K562 (cell line): ENCODE data around the gene CSKMT. TPM values are rescaled to one million over a fixed set of nuclear protein-coding genes. Genes with fewer than 3 reads are reported as not detected.

Source experiments
- ATAC-seq: fragments of 200-7000 bp; cut with Tn5 transposase; 3 replicates; pipeline ENCODE4 v1.9.1; 2020; ENCODE audit warnings: moderate library complexity
- BruUV-seq: library from RNA; stranded (reverse); fragments of 400-500 nt; replicated peaks from 2 replicates; lab custom pipeline; 2021; lab: Mats Ljungman, UMichigan
- CTCF ChIA-PET: fragments of 300-600 bp; formaldehyde crosslinking; extraction: SDS; loops from one replicate; lab custom pipeline; 2021; ENCODE audit warnings: low intra/inter-chr PET ratio; lab: Yijun Ruan, JAX
- POLR2A ChIA-PET: fragments of 300-600, 350-650 bp; sonication (Branson Sonifier 250); formaldehyde crosslinking; extraction: SDS; loops from one replicate; lab custom pipeline; 2021; ENCODE audit warnings: antibody characterized with exemption, inconsistent platforms; lab: Yijun Ruan, JAX
- DNase-seq, 4 experiments: peaks; one replicate each; pipeline versions ENCODE4 v3.0.0 to v3.0.0-alpha.2; 2011 to 2018; ENCODE audit warnings: low spot score in 3 of 4, mixed read lengths in 3 of 4; ENCODE audit errors: extremely low read depth in 1 of 4
- FAIRE-seq: peaks from 2 replicates; lab custom pipeline; 2011; peaks lifted over from hg19 to GRCh38; lab: Jason Lieb, UNC
- H2AFZ ChIP-seq: 2 replicates; pipeline ENCODE4 v1.6.0; 2011; ENCODE audit warnings: low read depth, low read length, control low read depth, inconsistent platforms
- H3K27ac ChIP-seq: fragments of 200-600 bp; 3 replicates; pipeline ENCODE4 v1.8.0; 2011; ENCODE audit warnings: low read depth, mild to moderate bottlenecking, control low read depth, inconsistent platforms, low read length, moderate library complexity, mixed read lengths; ENCODE audit errors: extremely low read depth
- H3K27me3 ChIP-seq, 2 experiments: fragments of 300-600 bp in 1 of 2; 2 replicates in 1 of 2; 3 replicates in 1 of 2; pipeline versions ENCODE4 v1.6.0 to v1.8.0; 2011; ENCODE audit warnings: inconsistent platforms in 2 of 2, low read length in 2 of 2, mild to moderate bottlenecking in 1 of 2, mixed read lengths in 1 of 2, moderate library complexity in 1 of 2; ENCODE audit not compliant: control insufficient read depth in 2 of 2, insufficient read depth in 2 of 2
- H3K36me3 ChIP-seq: fragments of 300-600 bp; 3 replicates; pipeline ENCODE4 v1.8.0; 2011; ENCODE audit warnings: mild to moderate bottlenecking, low read length, inconsistent platforms; ENCODE audit not compliant: control insufficient read depth, insufficient read depth
- H3K4me1 ChIP-seq, 2 experiments: fragments of 200-600 bp in 1 of 2; replicated peaks in 1 of 2; 2 replicates in 1 of 2; 3 replicates in 1 of 2; pipeline versions ENCODE4 v1.5.1 to v1.8.0; 2011; ENCODE audit warnings: inconsistent platforms in 2 of 2, low read length in 2 of 2, mild to moderate bottlenecking in 1 of 2, mixed read lengths in 1 of 2, moderate library complexity in 1 of 2; ENCODE audit not compliant: control insufficient read depth in 2 of 2, insufficient read depth in 2 of 2
- H3K4me2 ChIP-seq: 2 replicates; pipeline ENCODE4 v1.6.1; 2011; ENCODE audit warnings: low read length, control low read depth, inconsistent platforms, mixed read lengths; ENCODE audit not compliant: insufficient read depth
- H3K4me3 ChIP-seq: fragments of 200-600 bp; sonication (generic), shearing (Covaris generic); 2 replicates; pipeline ENCODE4 v1.5.1; 2016; ENCODE audit warnings: control low read depth, inconsistent platforms
- H3K79me2 ChIP-seq: fragments of 200-600 bp; 3 replicates; pipeline ENCODE4 v1.8.0; 2011; ENCODE audit warnings: low read length, inconsistent platforms; ENCODE audit not compliant: control insufficient read depth, insufficient read depth
- H3K9ac ChIP-seq, 2 experiments: 2 replicates each; pipeline versions ENCODE4 v1.6.0 to v1.6.1; 2011; ENCODE audit warnings: low read depth in 2 of 2, low read length in 2 of 2, control low read depth in 1 of 2, inconsistent platforms in 1 of 2, mild to moderate bottlenecking in 1 of 2, mixed read lengths in 1 of 2; ENCODE audit not compliant: insufficient read depth in 1 of 2
- H3K9me1 ChIP-seq: one replicate; pipeline ENCODE4 v1.6.0; 2011; ENCODE audit warnings: inconsistent platforms, mild to moderate bottlenecking, low read length, moderate library complexity; ENCODE audit not compliant: control insufficient read depth, insufficient read depth
- H3K9me3 ChIP-seq: replicated peaks from 2 replicates; pipeline ENCODE4 v1.5.1; 2011; ENCODE audit warnings: low read depth, low read length, inconsistent platforms; ENCODE audit not compliant: control insufficient read depth, insufficient read depth
- H4K20me1 ChIP-seq: replicated peaks from 2 replicates; pipeline ENCODE4 v1.6.1; 2011; ENCODE audit warnings: low read length, inconsistent platforms, mixed read lengths; ENCODE audit not compliant: control insufficient read depth, insufficient read depth
- ARID2 ChIP-seq: fragments of 450-650 bp; IDR thresholded peaks from 2 replicates; pipeline ENCODE4 v1.6.1; 2017; ENCODE audit warnings: antibody characterized with exemption, mild to moderate bottlenecking
- FOS ChIP-seq: IDR thresholded peaks from 3 replicates; pipeline ENCODE4 v1.6.1; 2011; ENCODE audit not compliant: insufficient read length; ENCODE audit errors: extremely low read depth
- JUND ChIP-seq, 2 experiments: IDR thresholded peaks; 2 replicates in 1 of 2; 3 replicates in 1 of 2; pipeline ENCODE4 v1.6.1; 2011; ENCODE audit warnings: borderline replicate concordance in 2 of 2, low read depth in 2 of 2, low read length in 2 of 2, improper control_type of control experiment in 1 of 2, missing biosample characterization in 1 of 2, missing genetic modification characterization in 1 of 2, missing genetic modification reagents in 1 of 2
- NFE2 ChIP-seq: IDR thresholded peaks from 2 replicates; pipeline ENCODE4 v1.6.1; 2014; ENCODE audit warnings: antibody characterized with exemption, low read depth
- NR2C2 ChIP-seq, 2 experiments: fragments of 200-800 bp in 1 of 2; sonication (Bioruptor generic) in 1 of 2; sonication (generic) in 1 of 2; formaldehyde crosslinking in 1 of 2; IDR thresholded peaks; 2 replicates each; pipeline versions ENCODE4 v1.6.1 to v1.8.0; 2016 to 2022; ENCODE audit warnings: mild to moderate bottlenecking in 1 of 2, missing compliant biosample characterization in 1 of 2, missing genetic modification characterization in 1 of 2, missing genetic modification reagents in 1 of 2
- RAD21 ChIP-seq, 2 experiments: fragments of 250-450 bp in 1 of 2; fragments of 450-650 bp in 1 of 2; sonication (Bioruptor Pico) in 1 of 2; formaldehyde crosslinking in 1 of 2; IDR thresholded peaks in 1 of 2; conservative IDR thresholded peaks in 1 of 2; 2 replicates each; pipeline versions ENCODE4 v1.4.0 to v1.8.0; 2020 to 2022; ENCODE audit warnings: mild to moderate bottlenecking in 2 of 2, moderate library complexity in 1 of 2
- RBM14 ChIP-seq: fragments of 200-400 bp; formaldehyde crosslinking; IDR thresholded peaks from 2 replicates; pipeline ENCODE4 v1.6.1; 2018; ENCODE audit warnings: low read depth, mild to moderate bottlenecking, low read length, moderate library complexity, borderline replicate concordance; ENCODE audit not compliant: insufficient read depth
- RCOR1 ChIP-seq, 2 experiments: IDR thresholded peaks; 2 replicates each; pipeline ENCODE4 v1.6.1; 2012; ENCODE audit warnings: low read depth in 2 of 2, low read length in 2 of 2, borderline replicate concordance in 1 of 2, improper control_type of control experiment in 1 of 2
- TGIF2 ChIP-seq: sonication (generic); formaldehyde crosslinking; IDR thresholded peaks from 2 replicates; pipeline ENCODE4 v1.8.1; 2022; ENCODE audit warnings: mild to moderate bottlenecking, missing genetic modification reagents, moderate library complexity
- ZNF12 ChIP-seq: sonication (generic); formaldehyde crosslinking; IDR thresholded peaks from 2 replicates; pipeline ENCODE4 v1.4.0; 2020; ENCODE audit warnings: mild to moderate bottlenecking, missing genetic modification reagents
- WGBS: fragments of 100-300 bp; shearing (Covaris generic); methylation state at CpG from one replicate; pipeline ENCODE4 v1.1.6; 2016; ENCODE audit warnings: low coverage, mixed read lengths; ENCODE audit not compliant: insufficient coverage; ENCODE audit errors: missing lambda C conversion rate; 5-methylcytosine and 5-hydroxymethylcytosine counted together
- in situ Hi-C: fragments of 300-500 bp; cut with MboI; formaldehyde crosslinking; loops from 4 replicates; pipeline ENCODE4 v1.15.0; 2018; ENCODE audit warnings: inconsistent platforms, mixed read lengths
- intact Hi-C: fragments of 100-400 bp; cut with micrococcal nuclease; formaldehyde crosslinking; loops from 2 replicates; pipeline ENCODE4 v1.14.2; 2022
- polyA plus RNA-seq, 8 experiments: library from polyadenylated mRNA; depleted of rRNA in 4 of 8; stranded (reverse) in 5 of 8; unstranded in 3 of 8; fragments of >200 nt; fragmentation: Nextera tagmentation in 2 of 8; fragmentation: Illumina TruSeq in 1 of 8; extraction: Ambion mirVana in 2 of 8; extraction: Trizol in 1 of 8; gene quantifications; 2 replicates each; pipeline versions ENCODE4 v1.2.1 to v1.2.3, GENCODE V29; 2011 to 2014; ENCODE audit warnings: inconsistent platforms in 1 of 8, missing spikeins in 1 of 8
- total RNA-seq, 7 experiments: library from RNA; depleted of rRNA in 6 of 7; stranded (reverse); fragments of >200 nt in 6 of 7; fragmentation: Illumina TruSeq in 2 of 7; extraction: Trizol in 2 of 7; gene quantifications; 2 replicates each; pipeline versions ENCODE4 v1.2.1 to v1.2.3, GENCODE V29; 2011 to 2021; ENCODE audit warnings: low replicate concordance in 1 of 7
- TF ChIP-seq, protein P1 (sequence below): fragments of 450-650 bp; IDR thresholded peaks from 2 replicates; pipeline ENCODE4 v1.6.1; 2014; ENCODE audit warnings: low read depth, mild to moderate bottlenecking, moderate library complexity, borderline replicate concordance
- TF ChIP-seq, protein P2 (sequence below): sonication (generic); formaldehyde crosslinking; IDR thresholded peaks from 2 replicates; pipeline ENCODE4 v1.5.0; 2020; ENCODE audit warnings: missing genetic modification reagents
- TF ChIP-seq, protein P3 (sequence below): fragments of 450-650 bp; IDR thresholded peaks from 2 replicates; pipeline ENCODE4 v1.6.1; 2016; ENCODE audit warnings: borderline replicate concordance
- TF ChIP-seq, protein P4 (sequence below), 2 experiments: fragments of 450-650 bp in 1 of 2; sonication (generic) in 1 of 2; formaldehyde crosslinking in 1 of 2; IDR thresholded peaks in 1 of 2; conservative IDR thresholded peaks in 1 of 2; 2 replicates each; pipeline versions ENCODE4 v1.6.1 to v1.8.1; 2016 to 2023; ENCODE audit warnings: mild to moderate bottlenecking in 2 of 2, moderate library complexity in 2 of 2, inconsistent platforms in 1 of 2, missing genetic modification reagents in 1 of 2

CSKMT gene
- total and polyA plus RNA-seq, 9 of the 15 experiments (the other 6 are each of a cell fraction or from before 2014, with no cell fraction given) = 10.3 to 108 (median 27.2) TPM

DNA sequence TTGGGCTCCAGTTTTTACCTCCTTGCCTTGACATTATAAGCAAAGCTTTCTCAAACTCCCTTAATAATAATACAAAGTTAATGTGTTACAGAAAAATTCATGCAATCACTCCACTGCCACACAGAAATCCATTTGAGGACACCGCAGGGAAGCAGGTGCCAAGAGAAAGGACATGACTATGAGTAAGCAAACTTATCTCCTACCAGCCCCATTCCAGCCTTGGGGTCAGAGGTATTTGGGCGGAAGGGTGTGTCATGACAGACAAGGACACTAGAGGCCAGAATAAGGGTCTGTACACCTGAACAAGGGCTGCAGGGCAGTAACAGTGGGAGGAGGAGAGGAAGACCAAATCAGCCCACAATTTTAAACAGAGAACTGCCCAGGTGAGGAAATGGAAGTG lies 48.2 kb downstream of the CSKMT start:
- Histone ChIP-seq H3K27ac (peak overlapping the region; percentile 39), H3K36me3 (peaks cover 95% of the 10 kb centered on the region), H3K4me3 (no peak overlapping the region), H3K9me3 (no peaks in the 10 kb centered on the region), H3K9ac (peak overlapping the region in 1 of 2 experiments; percentile 0; a peak in 1 of 4 replicates), H3K4me2 (no peak overlapping the region), H3K27me3 (no peaks in the 10 kb centered on the region), H2AFZ (no peak overlapping the region), H3K4me1 (peaks cover 14 to 20% of the 10 kb centered on the region in 2 experiments; a peak in 4 of 5 replicates), H3K79me2 (peaks cover 23% of the 10 kb centered on the region; the same call in 2 of the 3 replicates), H3K9me1 (no peaks in the 10 kb centered on the region), H4K20me1 (peaks cover 4% of the 10 kb centered on the region; the same call in 1 of the 2 replicates)
- FAIRE-seq = peak; percentile 89
- in situ Hi-C loops = no loop called here
- 36% methylated on average over 2 of the region's 2 CpGs for WGBS
- ChIA-PET POLR2A (interaction anchor here (0.6 to 1.8 kb wide), 5 partner anchors 10 to 128 kb away, joined by 3 to 6 read pairs (median 3); partner anchors contain the start of genes C11orf98 and CSKMT), CTCF (no interaction called here)
- intact Hi-C loops = no loop called here
- peak; percentile 44 to 67 (median 57) for DNase-seq
- BruUV-seq = no TSS peak
- peak; percentile 78 for ATAC-seq
- TF ChIP-seq, protein P1, sequence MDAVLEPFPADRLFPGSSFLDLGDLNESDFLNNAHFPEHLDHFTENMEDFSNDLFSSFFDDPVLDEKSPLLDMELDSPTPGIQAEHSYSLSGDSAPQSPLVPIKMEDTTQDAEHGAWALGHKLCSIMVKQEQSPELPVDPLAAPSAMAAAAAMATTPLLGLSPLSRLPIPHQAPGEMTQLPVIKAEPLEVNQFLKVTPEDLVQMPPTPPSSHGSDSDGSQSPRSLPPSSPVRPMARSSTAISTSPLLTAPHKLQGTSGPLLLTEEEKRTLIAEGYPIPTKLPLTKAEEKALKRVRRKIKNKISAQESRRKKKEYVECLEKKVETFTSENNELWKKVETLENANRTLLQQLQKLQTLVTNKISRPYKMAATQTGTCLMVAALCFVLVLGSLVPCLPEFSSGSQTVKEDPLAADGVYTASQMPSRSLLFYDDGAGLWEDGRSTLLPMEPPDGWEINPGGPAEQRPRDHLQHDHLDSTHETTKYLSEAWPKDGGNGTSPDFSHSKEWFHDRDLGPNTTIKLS = no peak
- TF ChIP-seq RBM14 (no peak), ARID2 (no peak), JUND (IDR thresholded peaks at IDR 0.05; ENCODE audit: borderline replicate concordance, low read depth, low read length) (0 out of 2 replicates have a peak, but pooled peaks have one; percentile 44), JUND (tag; IDR thresholded peaks at IDR 0.05; ENCODE audit: borderline replicate concordance, low read depth, low read length) (no peak), ZNF12 (CRISPR knock-in tag) (no peak), TGIF2 (CRISPR knock-in tag) (no peak), RCOR1 (IDR thresholded peaks at IDR 0.05; ENCODE audit: borderline replicate concordance in 1 of 2, low read depth in 2 of 2, low read length in 2 of 2) (peak in 1 of 2 experiments; percentile 14; a peak in 1 of 4 replicates), FOS (no peak), NR2C2 (CRISPR knock-in tag; IDR thresholded peaks at IDR 0.05) (no peak), NR2C2 (tag; IDR thresholded peaks at IDR 0.05) (peak; percentile 75), NFE2 (peak; percentile 66), RAD21 (CRISPR knock-in tag; conservative IDR thresholded peaks at IDR 0.05 in 1 of 2, IDR thresholded peaks at IDR 0.05 in 1 of 2) (peak in 1 of 2 experiments; percentile 9; a peak in 1 of 4 replicates)
- TF ChIP-seq, protein P2, sequence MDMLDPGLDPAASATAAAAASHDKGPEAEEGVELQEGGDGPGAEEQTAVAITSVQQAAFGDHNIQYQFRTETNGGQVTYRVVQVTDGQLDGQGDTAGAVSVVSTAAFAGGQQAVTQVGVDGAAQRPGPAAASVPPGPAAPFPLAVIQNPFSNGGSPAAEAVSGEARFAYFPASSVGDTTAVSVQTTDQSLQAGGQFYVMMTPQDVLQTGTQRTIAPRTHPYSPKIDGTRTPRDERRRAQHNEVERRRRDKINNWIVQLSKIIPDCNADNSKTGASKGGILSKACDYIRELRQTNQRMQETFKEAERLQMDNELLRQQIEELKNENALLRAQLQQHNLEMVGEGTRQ = no peak
- TF ChIP-seq, protein P3, sequence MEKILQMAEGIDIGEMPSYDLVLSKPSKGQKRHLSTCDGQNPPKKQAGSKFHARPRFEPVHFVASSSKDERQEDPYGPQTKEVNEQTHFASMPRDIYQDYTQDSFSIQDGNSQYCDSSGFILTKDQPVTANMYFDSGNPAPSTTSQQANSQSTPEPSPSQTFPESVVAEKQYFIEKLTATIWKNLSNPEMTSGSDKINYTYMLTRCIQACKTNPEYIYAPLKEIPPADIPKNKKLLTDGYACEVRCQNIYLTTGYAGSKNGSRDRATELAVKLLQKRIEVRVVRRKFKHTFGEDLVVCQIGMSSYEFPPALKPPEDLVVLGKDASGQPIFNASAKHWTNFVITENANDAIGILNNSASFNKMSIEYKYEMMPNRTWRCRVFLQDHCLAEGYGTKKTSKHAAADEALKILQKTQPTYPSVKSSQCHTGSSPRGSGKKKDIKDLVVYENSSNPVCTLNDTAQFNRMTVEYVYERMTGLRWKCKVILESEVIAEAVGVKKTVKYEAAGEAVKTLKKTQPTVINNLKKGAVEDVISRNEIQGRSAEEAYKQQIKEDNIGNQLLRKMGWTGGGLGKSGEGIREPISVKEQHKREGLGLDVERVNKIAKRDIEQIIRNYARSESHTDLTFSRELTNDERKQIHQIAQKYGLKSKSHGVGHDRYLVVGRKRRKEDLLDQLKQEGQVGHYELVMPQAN = no peak
- TF ChIP-seq, protein P4, sequence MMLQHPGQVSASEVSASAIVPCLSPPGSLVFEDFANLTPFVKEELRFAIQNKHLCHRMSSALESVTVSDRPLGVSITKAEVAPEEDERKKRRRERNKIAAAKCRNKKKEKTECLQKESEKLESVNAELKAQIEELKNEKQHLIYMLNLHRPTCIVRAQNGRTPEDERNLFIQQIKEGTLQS (IDR thresholded peaks at IDR 0.05) = peak; percentile 23; the same call in 1 of the 2 replicates
- TF ChIP-seq, protein P4 (CRISPR knock-in tag; conservative IDR thresholded peaks at IDR 0.05) = no peak
